Activated naive CD4-positive, alpha-beta T cell treated with Interleukin-2 at 50 U/mL for 16 hours (primary cell): ENCODE data around the gene SPAG16.

ENCODE experiments used
- DNase-seq: peaks from one replicate; pipeline ENCODE4 v3.0.0-alpha.2; 2020

SPAG16 gene

DNA sequence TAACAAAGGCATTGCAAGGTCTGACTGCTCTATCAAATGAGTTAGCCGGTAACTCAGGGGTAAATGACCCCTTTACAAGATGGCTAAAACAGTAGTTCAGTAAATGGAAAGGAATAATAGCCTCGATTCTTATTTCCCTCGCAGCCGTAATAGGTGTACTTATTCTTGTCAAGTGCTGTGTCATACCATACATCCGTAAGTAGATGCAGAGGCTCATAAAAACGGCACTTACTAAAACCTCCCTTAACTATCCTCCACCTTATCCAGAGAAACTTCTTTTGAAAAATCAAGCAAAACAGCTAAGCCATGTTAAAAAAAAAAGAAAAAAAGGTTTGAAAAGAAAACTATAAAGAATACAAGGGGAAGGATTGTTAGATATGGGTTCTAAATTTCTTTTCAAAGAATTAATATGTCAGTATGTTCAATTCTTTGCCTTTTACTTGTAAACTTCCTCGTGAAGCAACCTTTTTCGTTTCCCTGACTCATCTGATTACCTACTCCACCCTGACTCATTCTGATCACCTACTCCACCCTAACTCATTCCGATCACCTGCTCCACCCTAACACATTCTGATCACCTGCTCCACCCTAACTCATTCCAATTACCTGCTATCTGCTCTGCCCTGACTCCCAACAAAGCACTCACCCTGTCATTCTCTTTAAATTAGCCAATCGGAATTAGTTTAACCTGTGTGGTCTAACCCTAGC, 127.5 kb downstream of the SPAG16 start:
- no peak for DNase-seq

DNA sequence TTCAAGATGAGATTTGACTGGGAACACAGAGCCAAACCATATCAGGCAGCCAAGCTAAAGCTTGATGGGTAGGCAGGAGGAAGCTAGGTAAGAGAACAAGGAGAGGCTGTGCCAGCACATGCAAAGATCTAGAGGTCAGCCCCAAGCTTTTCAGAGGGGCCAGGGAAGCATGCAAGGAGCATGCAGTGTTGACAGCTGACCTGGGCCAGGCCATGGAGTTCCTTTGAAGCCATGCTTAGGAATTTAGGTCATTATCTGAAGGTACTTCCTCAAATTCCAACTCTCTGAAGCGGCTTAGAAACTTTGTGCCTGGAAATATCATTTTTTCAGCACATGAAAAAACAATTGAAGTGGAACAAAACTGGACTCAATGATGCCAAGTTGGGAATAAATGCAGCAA, 130.8 kb downstream of the SPAG16 start:
- no peak for DNase-seq

DNA sequence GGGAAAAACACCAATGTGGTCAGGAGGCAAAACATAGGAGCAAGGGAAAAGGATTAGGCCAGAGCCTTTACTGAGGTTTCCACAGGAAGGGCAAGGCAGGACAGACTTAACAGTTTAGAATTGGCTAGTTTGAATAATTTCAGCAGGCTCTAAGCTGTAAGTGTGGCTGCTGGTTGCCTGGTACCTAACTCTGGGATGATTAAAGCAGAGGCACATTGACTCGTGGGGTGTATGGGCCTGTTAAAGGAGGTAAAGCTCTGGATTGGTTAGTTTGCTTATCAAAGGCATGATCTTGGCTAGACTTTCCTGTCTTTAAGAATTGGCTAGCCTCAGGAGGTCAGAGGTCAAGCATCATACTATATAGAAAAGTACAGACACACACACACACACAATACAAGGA, 132.6 kb downstream of the SPAG16 start:
- DNase-seq = no peak

DNA sequence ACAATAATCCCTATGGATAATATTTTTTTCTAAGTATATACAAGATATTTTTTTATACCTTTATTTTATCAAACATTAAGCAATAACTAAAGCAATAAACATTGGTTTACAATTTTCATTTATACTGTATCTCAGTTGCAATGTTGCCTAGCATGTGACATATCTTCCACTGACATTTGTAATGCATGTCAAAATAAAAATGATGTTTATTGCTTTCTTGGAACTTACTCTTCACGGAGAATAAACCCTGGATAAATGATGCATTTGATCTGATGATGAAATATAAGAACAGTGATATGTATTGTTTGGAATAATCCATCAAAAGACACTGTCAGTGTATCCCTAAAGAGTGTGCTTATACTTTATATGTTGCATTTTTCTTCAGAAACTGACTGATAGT, 135.7 kb downstream of the SPAG16 start:
- DNase-seq = no peak

DNA sequence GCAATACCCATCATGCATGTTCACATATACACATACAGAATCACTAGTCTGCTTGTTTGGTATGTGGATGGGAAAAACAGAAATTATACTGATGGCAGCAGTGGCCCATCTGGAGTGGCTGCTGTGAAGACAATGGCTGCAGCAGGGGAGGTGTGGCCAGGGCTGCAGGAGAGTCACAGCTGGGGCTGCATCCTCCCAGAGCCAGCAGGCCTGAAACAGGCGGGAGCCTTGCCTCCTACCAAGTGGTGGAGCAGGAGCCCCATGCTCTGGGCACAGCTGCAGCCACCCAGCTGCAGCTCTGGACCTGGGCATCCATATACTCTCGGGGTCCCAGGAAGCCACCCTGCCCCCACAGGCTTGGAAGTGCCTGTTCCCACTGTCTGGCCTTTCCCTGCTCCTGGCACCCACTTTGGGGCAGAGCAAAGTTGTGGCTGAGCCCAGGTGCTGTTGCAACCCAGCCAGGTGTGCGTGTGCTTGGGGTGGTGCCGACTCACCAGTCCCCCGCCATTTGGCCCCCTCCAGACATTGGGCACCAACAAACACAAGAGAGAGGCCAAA, 136.6 kb downstream of the SPAG16 start:
- DNase-seq = no peak

DNA sequence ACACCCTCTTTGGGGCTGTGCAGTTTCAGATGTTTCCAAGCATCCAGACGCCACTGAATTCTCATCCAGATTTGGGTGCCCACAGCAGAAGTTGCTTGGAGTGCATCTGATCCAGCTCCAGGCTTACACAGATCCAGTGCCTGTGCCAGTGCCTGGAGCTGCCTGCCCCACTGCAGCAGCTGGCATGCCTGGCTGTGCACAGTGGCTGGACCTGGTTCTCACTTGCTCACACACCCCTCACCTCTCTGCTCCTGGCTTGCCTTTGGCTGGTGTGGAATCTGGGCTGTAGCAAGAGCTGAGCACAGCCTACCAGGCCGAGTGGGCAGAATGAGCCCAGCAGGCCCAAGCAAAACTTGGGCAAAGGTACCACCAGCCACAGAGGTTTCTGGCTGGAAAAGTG, 137.9 kb downstream of the SPAG16 start:
- DNase-seq = no peak

DNA sequence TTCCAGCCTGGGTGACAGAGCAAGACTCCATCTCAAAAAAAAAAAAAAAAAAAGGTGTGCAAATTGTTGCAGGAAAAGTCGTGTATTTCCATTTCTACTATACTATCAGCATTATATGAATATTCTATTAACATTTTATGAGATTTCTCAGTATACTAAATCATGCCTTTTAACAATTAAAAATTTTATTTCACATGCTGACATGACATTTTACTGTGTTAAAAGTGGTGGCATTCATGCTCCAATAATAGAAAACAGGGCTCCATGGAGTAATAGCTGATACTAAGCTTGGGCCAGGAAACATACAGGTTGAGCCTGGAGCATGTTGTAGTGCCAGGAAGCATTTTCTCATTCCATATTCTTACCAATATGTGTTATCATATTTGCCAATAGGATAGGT, 141.4 kb downstream of the SPAG16 start:
- no peak for DNase-seq

DNA sequence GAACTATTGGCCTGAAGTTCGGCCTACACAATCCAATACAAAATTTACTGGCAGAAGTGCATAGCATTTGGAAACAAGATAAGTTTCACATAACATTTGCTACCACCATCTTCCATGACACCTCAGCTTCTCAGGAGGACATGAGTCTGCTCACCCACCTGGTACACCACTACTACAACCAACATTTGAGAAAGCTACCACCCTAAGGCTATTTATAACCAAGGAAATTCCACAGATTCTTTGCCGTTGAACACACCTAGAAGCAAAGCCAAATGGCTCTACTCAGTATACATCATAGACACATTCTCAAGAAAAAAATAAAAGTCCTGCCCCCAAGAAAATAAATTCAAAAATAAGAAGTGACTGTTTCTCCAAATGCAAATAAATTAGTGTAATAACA, 145.3 kb downstream of the SPAG16 start:
- no peak for DNase-seq

DNA sequence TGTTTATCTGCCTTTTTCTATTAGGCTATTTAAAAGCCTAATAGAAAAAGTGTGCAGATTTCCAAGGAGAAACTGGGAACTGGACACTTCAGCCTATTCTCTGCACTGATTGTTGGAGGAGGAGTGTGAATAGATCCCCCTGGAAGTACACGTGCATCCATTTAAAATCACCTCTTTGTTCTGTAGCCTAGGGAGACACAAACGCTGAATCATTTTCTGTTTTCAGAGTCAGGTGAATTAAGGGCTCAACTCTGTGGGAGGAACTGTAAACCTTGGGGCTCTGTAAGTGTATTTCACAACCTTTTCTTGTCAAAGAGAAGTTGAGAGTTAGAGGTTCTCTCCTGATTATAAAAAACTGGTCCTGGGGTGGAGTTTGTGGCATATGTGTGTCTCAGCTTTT, 159.7 kb downstream of the SPAG16 start:
- DNase-seq = no peak

DNA sequence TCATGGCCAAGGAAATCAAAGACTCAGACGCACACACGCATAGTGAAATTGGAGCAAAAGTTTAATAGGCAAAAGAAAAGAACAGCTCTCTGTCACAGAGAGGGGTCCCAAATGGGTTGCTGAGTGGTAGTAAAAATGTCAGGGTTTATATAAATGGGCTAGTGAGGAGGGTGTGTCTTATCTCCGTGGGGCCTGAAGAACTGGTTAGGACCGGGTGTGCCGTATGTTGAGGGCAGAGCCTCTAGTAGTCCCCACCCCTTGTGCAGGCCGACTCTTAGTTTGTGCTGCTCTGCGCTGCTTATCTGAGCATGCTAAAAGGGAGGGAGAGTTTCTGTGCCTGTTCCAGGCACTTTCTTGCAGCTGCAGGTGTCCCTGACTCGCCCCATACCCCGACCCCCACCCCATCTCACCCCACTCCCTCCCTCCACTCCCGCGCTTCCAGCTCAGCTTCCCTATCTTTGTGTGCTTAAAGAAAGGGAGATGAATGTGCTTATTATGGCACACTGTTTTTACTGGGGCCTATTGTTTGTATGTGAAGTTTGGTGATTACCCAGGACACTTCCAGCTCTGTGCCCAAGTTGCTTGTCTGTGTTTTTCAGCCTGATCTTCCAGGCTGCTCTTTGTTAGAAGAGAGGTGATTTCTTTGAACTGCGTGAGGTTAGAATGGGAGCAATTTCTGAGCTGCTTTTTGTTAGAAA, 167.4 kb downstream of the SPAG16 start:
- no peak for DNase-seq

DNA sequence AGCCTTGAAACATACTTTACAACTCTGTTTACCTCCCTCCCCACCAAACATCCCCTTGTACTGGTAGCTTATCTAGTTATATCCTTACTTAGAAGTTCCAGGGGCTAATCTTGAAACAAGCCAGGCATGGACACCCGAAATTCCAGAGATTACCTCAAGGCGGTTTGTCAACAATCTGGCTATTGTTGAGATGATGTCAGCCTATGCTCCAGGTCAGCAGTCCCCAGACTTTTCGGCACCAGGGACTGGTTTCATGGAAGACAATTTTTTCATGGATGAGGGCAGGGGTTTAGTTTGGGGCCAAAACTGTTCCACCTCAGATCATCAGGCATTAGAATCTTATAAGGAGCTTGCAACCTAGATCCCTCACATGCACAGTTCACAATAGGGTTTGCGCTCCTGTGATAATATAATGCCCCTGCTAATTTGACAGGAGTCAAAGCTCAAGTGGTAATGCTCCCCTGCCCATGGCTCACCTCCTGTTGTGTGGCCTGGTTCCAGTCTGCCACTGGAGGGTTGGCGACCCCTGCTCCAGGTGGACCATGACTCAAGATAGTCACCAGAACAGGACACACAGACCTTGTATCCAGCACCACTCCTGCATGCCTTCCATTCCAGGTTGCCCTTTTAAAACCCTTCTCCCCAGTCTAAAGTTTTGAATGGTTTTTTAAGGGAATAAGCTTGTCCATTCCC, 171.2 kb downstream of the SPAG16 start:
- no peak for DNase-seq

DNA sequence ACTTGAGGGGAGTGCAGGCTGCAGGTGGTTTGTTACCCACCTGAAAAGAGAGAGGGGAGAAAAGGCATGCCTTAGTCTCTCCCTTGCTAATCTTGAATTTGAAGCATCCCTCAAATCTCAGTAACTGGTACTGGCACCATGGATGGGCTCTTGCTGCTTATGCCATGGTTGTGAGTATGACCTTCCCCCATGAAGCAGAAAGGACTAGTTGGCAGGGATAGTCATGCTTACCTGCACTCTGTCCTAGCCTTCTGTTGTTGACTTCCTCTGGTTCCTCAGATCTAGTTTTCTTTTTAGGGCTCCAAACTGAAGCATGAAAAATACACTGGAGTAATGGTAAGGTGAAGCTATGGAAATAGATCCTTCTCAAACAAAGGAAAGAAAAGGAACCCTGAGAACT, 191.2 kb downstream of the SPAG16 start:
- DNase-seq = no peak

DNA sequence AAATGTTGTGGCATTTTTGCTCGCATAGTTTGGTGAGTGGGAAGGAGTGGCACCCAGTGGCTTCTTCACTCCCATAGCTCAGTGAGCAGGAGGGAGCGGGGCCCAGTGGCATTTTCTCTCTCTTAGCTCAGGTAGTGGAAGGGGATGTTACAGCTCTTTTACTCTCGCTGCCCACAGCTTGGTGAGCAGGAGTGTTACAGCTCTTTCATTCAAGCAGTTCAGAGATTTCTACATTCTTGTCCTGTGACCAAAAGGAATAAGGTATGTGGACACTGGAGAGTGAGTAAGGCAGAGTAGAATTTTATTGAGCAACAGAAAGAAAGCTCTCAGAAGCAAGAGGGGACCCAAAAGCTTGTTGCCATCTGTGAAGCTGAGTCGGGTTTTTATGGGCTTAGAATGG, 192.4 kb downstream of the SPAG16 start:
- DNase-seq = no peak

DNA sequence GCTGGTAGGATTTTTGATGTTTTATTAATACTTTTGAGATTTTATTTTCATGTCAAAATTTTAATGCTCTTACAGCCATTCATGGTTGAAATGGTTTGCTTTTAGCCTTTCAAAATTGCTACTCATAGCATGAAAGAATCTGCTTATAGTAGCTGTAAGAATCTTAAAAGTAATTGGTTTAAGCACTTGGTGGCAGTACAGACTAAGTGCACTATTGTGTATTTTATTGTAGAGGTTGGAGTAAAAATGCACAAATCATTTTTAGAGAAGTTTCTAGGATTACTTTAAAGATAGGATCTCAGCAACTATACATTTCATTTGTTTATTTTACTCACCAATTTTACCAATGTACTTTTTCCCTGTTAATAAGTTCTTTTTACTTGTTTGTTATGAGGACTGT, 205.8 kb downstream of the SPAG16 start:
- no peak for DNase-seq

DNA sequence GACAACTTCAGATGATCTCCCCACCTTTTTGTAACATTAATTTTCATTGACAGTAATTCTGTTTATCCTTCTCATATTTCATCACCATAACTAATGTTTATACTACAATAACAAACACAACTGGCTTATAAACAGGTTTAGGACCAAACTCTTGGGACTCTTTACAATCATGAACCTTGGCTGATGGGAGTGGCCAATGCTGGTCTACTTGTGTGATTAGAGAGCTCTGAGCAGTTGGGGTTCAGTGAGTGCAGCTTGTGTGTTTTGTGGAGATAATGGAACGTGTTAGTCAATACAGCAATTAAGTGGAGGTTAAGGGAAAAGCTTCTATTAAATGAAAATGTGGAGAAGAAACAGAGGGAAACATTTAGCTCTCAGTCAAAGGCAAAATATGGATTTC, 207.1 kb downstream of the SPAG16 start:
- DNase-seq = no peak

DNA sequence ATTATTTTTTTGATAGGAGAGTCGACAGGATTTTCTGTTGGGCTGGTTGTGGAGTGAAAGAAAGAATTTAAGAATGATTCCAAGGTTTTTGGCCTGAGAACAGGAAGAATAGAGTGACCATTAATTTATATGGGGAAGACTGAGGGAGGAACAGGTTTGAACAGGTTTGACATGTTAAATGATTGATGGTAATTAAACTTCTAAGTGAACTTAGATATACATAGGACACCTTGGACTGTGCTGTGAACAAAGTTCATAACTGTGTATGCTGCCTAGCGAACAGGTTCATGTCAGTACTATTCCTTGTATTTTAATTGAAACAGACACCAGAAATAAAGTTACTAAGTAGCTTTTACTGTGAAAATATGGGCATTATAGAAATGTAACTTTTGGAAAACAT, 212.0 kb downstream of the SPAG16 start:
- DNase-seq = no peak

DNA sequence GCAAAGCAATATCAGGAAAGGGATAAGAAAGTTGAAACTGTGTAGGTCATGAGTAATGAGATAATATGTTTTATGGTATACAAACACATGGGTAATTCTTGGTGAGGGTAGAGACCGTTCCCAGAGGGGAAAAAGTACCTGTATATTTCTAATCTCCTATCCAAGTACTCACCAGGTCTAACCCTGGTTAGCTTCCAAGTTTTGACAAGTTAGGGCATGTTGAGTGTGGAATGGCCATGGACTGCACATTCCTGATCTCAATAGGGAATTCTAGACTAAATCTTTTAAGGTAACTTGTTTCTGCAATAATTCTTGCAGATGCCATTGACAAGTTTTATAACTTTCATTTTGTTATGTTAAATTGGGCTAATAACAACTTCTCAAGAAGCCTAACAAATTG, 216.6 kb downstream of the SPAG16 start:
- DNase-seq = no peak

DNA sequence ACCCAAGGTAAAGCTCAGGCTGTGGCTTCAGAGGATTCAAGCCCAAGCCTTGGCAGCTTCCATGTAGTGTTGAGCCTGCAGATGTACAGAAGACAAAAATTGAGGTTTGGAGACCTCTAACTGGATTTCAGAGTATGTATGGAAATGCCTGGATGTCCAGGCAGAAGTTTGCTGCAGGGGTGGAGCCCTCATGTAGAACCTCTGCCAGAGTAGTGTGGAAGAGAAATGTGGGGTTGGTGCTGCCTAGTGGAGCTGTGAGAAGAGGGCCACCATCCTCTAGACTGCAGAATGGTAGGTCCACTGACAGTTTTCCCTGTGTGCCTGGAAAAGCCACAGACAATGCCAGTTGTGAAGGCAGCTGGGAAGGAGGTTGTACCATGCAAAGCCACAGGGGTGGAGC, 239.9 kb downstream of the SPAG16 start:
- no peak for DNase-seq

DNA sequence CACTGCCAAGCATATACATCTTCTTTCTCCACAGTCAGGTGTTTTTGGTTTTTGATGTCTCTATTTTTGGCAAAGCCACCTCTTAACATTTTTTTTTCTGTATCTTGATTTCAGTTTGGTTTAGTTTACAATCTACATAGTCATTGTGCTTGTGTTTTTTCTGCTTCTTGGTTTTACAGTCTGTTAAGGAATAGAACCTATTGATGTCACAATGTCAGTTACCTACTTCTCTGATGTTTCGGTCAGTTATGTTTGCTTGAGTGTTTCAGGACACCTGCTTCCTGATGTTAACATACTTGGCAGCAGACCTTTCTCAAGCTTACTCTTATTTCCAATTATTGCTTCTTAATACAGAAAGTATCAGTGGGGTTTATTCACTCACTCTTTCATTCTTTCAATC, 253.3 kb downstream of the SPAG16 start:
- DNase-seq = no peak

DNA sequence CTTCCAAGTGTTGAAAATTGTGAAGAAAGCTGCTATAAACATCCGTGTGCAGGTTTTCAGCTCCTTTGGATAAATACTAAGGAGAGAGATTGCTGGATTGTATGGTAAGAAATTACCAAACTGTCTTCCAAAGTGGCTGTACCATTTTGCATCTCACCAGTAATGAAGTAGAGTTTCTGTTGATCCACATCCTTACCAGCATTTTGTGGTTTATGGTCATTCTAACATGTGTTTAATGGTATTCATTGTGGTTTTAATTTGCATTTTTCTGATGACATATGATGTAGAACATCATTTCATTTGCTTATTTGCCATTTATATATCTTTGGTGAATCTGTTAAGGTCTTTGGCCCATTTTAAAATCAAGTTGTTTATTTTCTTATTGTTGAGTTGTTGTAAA, 260.7 kb downstream of the SPAG16 start:
- no peak for DNase-seq

DNA sequence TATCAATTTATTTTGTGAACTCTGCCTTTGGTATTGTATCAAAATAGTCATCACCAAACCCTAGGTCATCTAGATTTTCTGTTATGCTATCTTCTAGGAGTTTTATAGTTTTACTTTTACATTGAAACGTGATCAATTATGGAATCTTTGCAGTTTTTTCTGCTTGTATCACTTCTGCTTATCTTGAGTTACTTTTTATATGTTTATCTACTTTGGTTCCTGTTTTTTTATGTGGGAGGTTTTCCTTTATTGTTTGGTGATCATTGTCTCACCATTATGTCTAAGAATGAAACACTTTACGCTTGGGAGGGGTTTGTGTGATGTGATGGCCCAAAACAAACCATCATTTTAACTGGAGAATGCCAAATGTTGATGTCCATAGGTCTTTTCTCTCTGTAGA, 261.2 kb downstream of the SPAG16 start:
- DNase-seq = no peak

DNA sequence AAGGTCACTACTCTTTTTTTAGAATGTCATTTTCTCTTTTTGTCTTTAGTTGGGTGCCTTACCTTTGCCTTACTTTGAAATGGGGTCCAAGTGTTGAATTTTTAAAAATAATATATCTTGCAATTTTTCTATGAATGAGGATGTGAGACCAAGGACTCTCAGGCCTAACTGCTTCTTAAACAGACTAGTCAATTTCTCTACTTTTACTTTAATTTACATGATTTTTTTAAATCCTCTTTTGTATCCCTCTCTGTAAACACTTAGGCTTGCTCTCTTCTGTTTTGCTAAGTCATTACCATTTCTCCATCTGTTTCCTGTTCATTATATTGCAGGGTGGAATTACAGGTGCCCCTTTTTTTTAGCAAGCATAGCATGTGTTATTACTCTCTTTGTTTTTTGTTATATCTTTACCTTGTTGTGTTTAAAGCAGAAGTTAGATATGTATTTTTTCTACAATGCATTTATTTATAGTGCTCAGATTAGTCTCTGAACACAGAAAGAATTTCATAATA, 261.8 kb downstream of the SPAG16 start:
- DNase-seq = no peak

DNA sequence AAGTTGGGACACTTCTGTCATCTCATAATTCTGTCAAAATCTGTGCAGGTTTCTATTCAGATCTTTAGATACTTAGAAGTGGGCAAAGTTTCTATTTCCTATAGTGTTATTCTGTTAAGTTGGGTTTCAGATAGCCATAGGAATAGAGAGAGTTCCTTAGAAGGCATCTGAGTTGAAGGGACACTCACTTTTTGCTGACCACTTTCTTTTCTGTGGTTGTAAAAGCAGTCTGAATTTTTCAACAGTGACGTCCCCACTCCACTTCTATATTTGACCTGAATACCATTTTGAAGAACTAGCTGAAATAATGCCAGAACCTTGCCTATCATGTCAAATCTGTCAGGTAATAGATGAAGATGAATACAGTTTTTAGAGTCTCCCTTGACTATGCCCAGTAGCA, 267.3 kb downstream of the SPAG16 start:
- no peak for DNase-seq

DNA sequence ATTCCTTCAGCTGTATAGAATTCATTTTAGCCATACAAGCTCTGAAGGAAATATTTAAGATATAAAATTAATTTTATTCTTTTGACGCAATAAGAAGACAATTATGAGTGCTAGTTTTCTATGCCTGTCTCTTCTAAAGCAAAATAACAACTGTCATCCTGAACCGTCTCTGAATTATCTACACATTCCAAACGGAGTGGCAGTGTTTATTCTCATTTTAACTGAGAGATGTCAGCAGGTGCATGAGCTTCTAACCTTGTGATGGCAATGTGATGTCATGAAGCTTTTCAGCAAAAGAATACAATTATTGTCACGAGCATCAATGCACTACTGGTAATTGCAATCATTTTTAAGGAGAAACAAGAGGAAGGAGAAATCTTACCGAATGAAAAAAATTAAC, 274.8 kb downstream of the SPAG16 start:
- no peak for DNase-seq
